Testis (tissue), 2 donors: Measurements from ENCODE around the gene MACROD2.

Source experiments
- CTCF ChIP-seq, 3 experiments: fragments of 450-650 bp in 2 of 3; fragments of 200-600 bp in 1 of 3; sonication (generic) in 1 of 3; IDR thresholded peaks; one replicate each; pipeline ENCODE4 v1.5.1; 2016 to 2019; ENCODE audit warnings: antibody characterized with exemption in 3 of 3, mild to moderate bottlenecking in 2 of 3, moderate library complexity in 1 of 3
- POLR2A ChIP-seq: fragments of 450-650 bp; IDR thresholded peaks from one replicate; pipeline ENCODE4 v1.6.1; 2017; ENCODE audit warnings: antibody characterized with exemption, mild to moderate bottlenecking, moderate library complexity

- TF ChIP-seq CTCF (IDR thresholded peaks at IDR 0.05) (no peak), POLR2A (no peak)
These were observed 34.8 kb upstream of the MACROD2 start for GRCh38 chr20:13960525-13960924.
